TTC549 (cell line): ENCODE measurements around the gene CELF4.

Source experiments
- FAIRE-seq: peaks from 2 replicates; lab custom pipeline; 2012; peaks lifted over from hg19 to GRCh38; lab: Jason Lieb, UNC

CELF4 gene

DNA sequence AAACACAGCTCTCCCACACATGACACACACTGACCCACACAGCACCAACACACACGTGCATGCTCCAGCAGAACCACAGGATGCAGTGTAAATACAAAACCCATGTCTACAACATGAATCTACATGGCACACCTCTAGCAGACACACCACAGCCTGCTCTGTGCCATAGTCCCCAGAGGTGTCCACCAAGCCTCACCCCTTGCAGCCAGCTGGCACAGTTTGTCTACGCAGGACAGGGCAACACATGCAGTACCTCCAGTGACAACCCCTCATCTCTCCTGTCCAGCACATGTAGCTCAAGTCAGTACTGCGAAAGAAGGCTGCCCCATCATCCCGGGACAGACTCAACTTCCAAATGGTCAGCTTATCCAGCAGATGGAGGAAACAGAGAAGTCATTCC lies 18.9 kb downstream of the CELF4 start:
- no peak for FAIRE-seq

DNA sequence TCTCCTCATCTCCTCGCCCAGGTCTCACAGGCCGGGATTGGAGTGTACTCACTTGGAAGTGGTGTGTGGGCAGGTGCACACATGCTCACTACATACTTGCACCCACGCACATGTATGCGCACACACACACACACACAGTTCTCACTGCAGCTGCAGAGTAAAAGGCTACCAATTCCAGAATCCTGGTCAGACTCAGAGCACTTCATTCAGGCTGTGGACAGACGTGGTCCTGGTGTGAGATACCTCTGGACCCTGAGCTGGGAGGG lies 19.4 kb downstream of the CELF4 start:
- no peak for FAIRE-seq

DNA sequence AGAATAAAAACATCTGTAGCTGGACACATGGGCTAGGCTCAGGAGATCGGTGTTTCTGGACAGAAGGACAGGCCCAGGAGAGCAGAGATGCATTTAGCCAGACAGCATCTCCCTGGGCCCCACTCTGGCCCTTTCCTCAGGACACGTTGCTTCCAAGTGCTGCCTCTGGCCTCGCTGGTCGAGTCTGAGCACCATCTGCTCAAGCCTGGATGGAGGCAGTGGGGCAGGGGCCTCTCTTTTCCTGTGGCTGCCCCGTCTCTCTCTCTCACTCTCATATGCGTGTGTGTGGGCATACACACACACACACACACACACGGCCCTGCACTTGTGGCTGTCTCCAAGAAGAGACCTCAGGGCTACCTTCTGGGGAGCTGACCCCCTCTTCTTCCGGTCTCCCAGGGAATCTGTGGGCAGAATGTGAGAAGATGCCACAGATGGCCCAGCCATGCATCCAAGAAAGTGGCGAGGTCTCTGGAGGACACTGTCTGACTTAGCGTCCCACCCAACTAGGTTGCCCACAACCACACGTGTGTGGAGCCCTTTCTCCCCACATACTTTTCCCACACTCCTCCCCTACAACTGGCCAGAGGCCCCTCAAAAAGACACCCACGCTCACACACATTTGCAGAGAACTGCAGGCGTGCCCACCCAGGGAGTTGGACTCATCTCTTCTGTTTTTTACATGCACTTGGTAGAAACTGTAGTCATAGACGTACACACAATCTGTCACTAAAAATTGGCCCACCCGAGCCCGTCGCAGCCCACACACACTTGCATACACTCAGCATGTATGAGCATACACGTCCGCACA lies 19.9 kb downstream of the CELF4 start:
- FAIRE-seq, result no peak

DNA sequence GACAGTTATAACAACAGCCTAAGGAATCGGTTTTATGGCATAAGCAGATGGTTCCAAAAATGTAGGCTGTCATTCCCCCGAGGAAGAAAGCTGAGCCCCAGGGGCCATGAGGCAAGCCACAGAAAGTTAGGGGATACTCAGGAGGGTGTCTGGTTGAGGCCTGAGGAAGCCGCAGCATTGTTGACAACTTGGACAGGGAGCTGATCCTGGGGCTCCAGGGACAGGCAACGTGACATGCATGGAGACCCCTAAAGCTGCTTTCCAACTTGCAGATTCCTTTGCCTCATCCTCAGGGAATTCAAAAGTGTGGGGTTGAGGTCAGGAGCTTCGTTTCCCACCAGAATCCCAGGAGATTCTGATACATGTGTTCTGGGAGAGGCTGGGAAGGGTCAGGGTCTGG lies 20.9 kb downstream of the CELF4 start:
- FAIRE-seq, result no peak

DNA sequence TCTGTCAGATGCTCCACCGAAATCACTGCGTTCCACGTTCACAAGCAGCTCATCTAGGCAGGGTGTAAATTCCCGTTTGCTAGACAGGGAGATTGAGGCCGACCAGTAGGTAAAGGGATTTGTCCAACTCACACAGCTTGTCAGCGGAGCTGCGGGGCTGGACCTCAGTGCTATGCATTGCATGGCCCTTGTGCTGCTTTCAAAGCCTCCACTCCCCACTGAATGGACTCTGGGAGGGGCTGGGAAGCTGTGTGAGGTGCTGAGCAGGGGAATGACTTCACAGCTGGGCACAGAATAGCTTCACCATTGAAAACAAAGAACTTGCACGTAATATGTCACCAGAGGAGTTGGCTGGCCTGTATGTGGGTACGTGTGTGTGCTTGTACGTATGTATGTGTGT lies 21.4 kb downstream of the CELF4 start:
- no peak for FAIRE-seq

DNA sequence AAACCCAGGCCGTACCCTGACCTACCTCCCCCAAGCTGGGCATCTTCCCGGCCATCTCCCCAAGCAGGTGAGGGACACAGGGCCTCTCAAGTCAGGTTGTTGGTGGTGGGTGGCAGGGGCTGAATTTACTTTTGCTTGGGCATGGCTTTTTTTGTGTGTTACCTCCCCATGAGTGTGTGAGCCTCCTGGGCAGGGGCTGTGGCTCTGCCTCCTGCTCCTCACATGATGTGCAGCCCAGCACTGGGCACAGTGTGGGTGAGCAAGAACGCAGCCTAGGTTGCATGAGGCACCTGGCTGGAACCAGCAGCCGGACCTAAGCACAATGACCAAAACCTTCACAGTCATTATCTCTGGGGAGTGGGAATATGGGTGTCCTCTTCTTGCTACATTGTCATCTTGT lies 22.3 kb downstream of the CELF4 start:
- FAIRE-seq, result no peak

DNA sequence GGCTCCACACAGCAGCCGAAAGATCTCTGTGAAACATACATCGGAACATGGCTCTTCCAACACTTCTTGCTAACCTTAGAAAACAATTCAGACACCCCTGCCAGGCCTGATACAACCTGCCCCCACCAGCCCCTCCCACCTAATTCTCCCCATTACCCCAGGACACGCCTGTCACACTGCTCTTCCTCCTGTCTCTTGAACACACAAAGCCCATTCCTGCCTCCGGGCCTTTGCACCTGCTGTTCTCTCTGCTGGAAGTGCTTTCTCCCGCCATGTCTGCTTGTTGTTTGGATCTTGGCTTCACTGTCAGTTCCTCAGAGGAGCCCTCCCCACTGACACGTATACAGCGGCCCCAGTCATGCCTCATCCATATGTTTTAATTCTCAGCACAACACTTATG lies 24.1 kb downstream of the CELF4 start:
- FAIRE-seq, result no peak

DNA sequence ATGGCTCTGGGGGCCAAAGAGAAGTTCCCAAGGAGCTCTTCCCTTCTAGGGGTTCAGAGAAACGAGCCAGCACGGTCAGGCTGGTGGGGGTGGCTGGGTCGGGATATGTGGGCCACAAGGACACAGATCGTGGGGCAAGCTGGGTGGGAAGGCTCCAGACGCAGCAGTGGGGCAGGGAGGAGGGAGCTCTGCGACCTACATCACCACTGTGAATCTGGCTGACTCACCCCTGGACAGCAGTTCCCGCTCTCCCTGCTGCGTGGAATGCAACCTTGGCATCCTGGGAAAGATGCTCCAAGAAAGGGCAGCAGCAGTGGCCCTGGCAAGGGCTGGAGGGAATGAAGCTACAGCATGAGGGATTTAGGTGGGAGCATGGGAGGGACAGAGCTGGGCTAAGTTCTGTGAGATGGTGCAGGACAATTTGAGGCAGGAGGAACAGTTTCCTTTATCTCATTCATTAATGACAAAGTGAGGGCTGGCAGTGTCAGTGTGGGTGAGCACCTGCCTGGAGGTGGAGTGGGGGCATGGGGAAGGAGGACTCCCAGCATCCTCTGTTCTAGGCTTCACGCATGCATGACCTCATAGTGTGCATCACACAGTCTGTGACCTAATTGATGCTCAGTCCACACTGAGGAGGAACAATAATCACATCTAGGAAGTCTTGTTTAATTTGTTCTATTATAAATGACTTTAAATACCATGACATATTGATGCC lies 25.0 kb downstream of the CELF4 start:
- FAIRE-seq, result no peak

DNA sequence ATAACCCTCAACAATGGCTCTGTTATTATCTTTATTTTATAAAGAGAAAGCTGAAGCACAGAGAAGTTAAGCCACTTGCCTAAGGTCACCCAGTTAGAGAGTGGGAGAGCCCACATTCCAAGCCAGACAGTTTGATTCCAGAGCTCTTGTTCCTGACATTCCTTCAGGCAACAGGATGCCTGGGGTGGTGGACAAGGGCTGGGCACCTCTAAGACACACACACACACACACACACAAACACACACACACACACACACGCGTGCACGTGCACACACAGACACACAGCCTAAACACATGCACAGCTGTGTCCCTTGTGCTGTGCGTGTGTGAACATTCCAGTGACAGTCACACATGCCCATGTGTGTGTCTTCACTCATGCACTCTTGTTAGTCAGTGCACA lies 26.4 kb downstream of the CELF4 start:
- FAIRE-seq, result no peak

DNA sequence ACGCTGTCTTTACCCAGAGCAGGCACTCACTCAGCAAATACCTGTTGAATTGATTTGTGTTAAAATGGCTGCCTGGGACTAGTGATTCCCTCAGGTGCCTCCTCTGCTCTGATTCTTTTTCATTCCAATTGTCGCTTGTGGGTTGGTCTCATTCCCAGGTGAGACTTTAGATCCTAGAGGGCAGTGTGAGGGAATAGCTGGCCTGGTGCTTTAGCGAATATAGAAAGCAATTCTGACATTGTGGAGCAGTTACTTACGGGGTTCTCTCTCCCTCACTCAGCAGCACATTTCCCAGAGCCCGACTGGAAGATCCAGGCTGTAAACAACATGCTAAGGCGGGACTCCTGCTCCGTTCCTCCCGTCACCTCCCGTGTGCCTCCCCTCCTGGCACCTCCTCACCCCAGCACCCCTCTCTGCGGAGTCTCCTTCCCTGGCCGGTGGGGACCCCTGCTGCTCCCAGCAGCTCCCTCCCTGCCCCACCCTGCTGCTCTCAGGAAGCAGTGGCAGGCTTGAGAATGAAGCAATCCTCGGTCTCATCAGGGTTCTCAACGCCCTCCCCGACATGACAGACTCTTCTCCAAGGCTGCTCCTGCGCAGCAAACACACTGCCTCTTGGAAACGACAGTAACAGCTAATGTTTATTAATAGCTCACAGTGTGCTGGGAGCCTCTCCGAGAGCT lies 26.9 kb downstream of the CELF4 start:
- no peak for FAIRE-seq

DNA sequence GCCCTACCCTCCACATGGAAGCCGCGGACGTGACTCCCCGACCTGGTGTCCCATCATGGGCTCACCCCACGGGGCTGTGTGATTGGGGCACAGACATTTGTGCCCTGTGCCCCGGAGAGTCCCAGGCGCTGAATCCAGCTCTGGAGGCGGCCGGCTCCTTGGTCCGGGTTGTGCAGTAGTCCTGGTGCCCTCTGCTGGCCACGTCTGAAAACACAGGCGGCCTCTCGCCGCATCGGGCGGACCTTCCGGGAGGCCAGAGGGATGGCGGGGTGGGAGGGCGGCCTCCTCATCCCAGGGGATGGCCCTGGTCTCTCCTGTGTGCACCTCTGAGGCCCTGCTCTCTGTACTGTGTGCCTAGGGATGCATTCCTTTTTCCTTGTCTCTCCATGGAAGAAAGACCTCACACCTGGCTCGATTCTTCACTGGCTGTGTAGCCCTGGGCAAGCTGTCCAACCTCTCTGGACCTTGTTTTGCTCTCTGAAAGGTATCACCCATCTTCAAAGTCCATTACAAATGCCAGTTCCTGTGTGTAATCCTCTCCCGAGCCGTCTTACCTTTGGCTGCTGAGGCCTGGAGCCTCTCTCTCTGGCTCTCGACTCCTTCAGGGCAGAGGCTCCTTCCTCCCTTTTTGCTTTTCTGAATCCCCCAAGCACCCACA lies 27.6 kb downstream of the CELF4 start:
- FAIRE-seq, result no peak

DNA sequence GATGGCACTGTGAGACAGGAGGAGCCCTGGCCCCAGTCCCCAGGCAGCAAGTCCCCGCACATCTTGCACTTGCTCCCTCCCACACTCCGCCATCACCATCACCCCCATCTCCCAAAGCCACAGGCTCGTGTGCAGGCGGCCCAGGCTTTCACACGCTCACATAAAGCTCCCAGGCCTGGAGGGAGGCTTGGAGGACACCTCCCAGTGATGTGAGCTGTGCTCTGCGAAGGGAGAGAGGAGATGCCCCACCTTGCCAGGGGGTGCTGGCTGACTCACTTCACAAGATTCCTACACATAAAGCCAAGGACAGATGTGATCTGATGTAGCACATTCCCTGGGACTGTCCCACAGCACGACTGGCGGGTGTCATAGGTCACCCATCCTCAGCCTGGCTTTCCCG lies 28.9 kb downstream of the CELF4 start:
- FAIRE-seq, result no peak

DNA sequence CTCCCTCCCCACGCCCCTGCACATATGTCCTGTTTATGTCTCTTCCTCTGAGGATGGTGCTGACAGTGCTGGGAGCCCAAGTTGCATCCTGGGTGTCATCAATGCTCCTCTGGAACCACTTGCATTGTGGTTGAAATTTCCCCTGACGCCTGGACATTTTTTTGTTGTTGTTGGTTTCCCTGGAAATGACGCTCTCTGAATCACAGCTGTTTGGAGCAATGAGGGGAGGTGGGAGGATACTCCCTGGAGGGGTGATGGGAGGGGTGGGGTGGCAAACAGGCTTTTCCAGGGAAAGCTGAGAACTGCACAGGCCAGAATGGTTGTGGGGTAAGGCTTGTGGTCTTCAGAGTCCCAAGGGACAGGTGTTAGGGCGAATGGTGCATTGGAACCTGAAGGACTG lies 29.6 kb downstream of the CELF4 start:
- FAIRE-seq, result no peak

DNA sequence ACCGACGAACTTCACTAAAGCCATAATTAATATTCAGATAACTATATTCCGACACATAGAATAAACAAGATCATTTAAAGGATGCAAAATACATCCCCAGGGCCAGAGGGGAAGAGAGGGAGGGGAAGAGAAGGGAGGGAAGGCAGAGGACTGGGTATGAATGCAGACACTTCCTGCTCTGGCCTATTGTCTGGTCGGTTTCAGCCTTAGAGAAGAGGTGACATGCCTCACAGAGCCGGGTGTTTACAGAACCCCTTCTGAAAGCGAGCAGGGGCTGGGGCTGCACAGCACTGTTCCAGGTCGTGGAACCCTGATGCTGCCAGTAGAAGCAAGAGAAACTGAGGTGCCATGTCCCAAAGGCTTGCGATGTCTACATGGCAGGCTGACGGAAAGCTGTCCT lies 31.0 kb downstream of the CELF4 start:
- no peak for FAIRE-seq

DNA sequence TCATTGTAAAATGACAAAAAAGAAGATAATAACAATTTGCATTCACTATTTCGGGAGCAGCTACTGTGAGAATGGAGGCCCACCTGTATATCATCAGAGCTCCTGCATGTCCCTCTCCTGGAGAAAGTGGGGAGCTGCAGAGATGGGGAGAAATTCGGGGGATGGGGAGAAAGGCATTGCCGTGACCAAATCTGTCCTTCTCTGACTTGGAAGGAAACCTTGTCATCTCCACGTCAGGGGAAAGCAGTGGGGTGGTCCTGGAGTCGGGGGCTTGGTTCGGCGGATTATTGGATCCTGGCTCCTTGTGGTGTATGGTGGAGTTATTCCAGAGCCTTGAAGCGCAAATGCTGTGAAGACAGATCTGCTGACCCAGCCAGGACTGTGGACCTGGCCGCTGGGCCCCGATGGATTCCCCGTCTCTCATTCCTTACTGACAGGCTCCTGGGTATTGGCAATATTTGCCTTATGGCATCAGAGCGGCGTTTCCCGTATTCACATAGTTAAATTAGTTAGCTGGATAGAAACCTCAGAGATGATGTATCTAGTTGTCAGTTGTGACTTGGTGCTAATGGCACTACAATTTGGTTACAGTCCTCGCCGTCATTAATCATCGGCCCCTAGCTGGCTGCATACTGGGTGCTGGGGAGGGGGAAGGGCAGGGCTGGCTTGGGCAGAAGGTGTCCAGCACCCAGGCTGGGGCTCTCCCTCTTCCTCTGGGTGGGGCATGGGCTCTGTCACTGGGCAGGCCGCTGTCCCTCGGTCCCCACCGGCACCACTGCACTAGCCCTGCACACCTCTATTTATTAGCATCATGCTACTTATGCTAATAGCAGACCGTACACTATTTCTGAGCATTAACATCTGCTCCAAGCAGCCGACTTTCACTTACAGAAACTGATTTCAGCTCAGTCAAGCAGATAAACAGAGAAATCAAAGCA lies 31.7 kb downstream of the CELF4 start:
- FAIRE-seq, result no peak

DNA sequence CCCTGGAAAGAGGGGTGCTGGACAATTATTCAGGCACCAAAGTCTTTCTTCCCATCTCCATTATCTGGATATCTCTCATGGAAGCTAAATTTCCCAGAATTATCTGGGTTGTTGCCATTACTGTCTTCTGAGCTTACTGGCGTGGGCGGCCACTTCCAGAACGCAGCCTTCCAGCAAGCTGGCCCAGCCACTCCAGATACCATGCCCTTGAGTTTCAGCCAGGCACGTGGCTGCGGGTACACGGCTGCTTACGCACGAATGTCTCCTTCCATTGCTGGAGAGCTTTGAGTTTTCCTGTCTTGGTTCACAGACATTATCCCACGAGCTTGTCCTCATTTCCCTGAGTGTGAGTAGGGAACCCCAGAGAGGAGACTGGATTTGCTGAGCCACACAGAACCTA lies 32.7 kb downstream of the CELF4 start:
- no peak for FAIRE-seq

DNA sequence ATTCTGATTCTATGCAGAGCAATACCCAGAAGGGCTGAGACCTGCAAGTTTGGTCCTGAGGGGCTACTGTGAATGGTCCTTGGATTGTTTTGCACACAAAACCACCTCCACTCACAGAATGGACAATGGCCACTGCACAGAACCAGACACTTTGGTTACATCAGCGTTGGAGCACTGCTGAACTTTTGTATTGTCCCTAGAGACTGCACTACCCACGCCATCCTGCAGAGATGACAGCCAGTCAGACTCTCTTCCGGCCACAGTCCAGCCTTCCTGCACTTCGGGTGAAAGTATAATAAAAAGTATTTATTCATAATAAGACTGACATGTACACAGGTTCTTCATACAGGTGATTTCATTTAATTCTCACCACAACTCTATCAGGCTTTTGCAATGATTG lies 35.7 kb downstream of the CELF4 start:
- FAIRE-seq, result no peak

DNA sequence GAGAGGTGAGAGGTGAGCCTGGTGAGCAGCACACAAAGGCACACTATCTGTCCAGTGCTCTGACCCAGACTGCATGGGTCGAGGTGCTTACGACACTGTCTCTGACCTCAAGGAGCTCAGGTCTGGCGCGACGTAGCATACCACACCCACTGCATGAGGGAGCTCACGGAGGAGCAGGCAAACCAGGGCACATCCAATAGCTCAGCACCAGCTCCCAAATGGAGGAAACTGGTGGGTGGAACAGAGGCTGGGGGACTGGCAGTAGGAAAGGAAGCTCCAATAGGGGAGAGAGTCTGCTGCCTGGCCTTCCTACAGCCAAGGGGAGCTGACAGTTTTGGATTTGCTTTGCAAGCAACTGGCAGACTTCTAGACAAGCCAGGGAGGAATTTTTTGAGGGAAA lies 36.3 kb downstream of the CELF4 start:
- FAIRE-seq, result no peak

DNA sequence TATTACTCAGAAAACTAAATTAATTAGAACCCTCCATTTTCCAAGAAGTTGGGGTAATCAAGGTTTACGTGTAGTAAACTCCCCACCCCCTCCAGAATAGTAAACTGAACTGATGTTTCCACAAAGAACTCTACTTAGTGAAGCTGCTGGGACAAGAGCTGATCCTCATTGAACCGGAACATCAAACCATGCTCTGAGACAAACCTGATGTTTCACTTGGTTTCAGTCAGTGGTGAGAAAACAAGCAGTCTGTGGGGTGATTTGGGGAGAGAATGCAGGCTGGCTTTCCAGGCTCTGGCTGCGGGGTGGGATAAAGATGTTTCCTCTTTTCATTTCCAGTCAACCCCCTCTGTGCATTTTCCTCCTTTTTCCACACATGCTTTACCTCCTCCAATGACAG lies 38.2 kb downstream of the CELF4 start:
- no peak for FAIRE-seq

DNA sequence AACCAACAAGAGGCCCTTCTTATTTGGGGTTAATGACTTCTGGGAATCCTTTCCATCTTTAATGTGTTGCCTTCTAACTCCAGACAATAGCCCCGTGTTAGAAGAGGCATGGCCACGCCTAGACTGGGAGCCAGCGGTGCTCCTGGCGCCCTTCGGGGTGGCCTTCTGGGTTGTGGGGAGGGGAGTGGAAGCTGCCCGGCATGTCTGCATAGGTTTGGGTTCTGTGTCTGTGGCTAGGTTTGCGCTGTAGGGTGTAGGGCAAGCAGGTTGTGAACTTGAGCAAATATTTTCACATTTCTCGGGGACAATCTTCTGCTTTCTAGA lies 40.4 kb downstream of the CELF4 start:
- no peak for FAIRE-seq

DNA sequence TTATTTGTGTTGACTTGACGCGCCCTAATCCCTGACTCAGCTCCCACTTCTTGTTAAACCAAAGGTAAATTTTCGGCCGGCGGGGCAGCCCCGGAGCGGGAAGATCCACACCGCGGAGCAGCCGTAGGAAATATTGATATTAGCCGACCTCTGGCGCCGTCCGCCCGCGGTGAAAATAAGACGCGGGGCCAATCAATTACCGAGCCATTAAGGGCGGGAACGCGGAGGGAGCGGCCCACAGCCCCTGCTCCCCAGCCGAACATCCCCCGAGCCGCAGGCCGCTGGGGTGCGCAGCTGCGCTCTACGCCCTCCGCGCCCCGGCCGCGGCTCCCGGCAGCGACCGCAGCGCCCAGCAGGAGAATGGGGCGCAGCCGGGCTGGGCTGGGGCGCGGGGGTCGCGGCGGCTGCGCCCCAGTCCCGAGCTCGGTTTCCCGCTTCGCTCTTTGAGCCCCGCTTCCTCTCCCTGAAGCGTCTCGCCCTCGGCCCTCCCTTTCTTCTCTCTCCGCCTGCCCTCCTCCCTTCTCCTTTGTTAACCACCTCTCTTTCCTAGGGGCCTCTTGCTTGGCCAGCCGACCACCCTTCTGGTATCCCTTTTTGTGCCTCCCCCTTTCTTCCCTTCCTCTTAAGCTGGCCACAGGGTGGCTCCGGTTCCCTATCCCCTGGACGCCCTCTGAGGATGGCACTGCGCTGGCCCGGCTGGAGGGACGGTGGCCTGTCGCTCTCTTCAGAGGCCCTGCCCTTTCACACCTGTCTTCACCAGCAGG lies 40.9 kb downstream of the CELF4 start:
- no peak for FAIRE-seq

DNA sequence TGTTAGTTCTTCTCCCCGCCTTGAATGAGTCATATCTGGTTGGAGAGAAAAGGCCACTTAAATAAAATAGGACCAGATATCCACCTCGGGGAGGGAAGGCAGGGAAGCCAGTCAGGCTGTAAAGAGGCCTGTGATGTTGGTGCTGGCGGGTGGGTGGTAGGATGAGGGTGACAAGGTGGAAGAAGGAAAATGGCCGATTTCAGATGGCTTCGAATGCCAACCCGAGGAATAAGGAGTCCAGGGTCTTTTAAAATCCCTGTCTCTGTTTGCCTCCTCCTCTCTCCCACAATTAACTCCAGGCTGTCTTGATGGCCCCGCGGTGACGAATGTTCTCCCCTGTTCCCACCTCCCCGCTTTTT lies 41.5 kb downstream of the CELF4 start:
- no peak for FAIRE-seq
